HG03521 (cell line): ENCODE data around the gene NET1.
"Not testable (repeated sequence)": the region's sequence is repeated elsewhere in the genome, so short reads cannot be mapped to it uniquely, and the experiment has no call there.

Experiments used
- ATAC-seq: cut with Tn5 transposase; IDR thresholded peaks from one replicate; pipeline ENCODE4 v1.9.1; 2021; ENCODE audit warnings: mild to moderate bottlenecking, moderate library complexity; ENCODE audit not compliant: unreplicated experiment

The NET1 gene

DNA sequence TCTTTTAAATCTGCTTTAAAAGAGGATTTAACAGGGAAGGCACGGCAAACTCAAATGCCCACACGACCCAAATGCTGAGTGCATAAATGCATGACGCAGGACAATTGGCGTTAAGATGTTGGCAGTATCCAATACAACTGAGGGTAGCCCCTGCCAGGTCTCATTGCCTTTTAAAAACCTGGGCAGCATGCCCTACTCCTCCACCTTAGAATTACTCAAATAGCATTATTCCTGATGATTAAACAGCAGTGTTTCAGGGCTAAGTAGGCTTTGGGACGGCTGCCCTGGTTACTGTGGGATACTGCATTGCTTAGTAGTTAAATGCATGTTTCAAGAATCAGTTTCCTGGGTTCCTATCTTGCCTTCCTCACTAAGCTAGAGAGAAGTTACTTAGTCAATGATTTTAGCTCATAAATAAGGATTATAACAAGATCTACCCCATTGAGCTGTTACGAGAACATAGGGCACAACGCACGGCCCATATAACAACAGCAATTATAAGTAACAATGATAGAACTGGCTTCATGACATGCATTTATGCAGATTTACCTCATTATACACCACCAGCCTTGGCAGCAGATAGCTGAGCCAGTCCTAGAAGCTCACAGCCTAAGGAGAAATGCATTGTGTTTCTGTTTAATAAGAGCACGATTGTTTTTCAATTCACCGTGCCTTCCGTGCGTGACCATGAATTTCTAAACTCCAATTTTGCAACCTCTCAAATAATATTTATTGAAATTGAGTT lies 15.6 kb upstream of the NET1 start:
- no peak for ATAC-seq

DNA sequence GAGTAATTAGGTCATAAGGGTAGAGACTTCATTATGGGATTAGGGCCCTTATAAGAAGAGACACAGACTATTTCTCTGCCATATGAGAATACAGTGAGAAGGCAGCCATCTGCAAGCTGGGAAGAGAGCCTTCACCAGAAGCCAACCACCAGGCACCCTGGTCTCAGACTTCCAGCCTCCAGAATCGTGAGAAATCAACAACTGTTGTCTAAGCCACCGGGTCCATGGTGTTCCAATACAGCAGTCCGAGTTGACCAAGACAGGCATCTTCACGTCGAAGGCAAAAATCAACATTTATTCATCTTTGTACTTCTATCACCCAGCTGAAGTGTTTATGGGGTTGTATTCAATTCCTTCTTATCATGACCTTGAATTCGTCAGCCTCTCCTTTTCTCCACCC lies 13.0 kb upstream of the NET1 start:
- ATAC-seq = no peak

DNA sequence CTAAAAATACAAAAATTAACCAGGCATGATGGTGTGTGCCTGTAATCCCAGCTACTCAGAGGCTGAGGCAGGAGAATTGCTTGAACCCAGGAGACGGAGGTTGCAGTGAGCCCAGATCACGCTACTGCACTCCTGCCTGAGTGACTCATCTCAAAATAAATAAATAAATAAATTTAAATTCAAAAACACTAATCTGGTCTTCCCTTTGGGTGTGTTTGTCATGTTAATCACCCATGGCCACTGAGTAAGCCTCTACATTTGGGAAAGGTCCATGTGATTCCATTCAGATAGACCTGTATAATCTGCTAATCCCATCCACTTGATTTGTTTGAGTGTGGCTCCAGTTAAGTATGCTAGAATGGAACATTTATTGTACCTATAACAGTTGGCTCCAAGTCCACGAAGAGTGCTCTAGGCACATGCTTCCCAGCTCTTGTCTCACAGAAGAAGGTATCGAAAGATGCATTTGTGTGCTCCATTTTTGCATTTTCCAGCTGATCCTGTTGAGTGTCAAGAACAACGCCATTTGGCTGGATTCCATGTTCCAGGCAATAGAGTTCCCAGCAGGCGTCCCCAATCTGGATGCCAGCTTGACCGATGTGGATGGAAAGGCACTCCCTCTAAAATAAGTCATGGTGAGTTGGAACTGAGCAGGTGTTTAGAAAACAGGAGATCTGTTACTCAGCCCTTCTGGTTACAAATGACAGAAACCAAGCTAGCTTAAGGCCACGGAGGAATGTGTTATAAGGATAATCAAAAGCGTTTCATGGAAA lies 11.7 kb upstream of the NET1 start:
- ATAC-seq = no peak

DNA sequence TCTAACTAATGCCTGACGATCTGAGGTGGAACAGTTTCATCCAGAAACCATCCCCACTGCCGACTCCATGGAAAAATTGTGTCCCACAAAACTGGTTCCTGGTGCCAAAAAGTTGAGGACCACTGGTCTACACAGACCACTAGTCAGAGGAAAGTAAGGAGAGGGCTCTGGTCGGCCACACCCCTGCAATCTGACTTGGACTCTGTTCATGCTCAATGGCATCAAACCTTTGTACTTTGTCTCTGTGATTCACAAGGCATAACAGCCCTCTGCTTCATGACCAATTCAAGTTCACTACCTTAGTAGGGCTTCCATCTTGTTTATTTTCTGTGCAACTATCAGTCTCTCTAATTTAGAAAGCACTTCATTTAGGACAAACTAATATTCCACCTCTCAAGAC lies 9.6 kb upstream of the NET1 start:
- ATAC-seq = no peak

DNA sequence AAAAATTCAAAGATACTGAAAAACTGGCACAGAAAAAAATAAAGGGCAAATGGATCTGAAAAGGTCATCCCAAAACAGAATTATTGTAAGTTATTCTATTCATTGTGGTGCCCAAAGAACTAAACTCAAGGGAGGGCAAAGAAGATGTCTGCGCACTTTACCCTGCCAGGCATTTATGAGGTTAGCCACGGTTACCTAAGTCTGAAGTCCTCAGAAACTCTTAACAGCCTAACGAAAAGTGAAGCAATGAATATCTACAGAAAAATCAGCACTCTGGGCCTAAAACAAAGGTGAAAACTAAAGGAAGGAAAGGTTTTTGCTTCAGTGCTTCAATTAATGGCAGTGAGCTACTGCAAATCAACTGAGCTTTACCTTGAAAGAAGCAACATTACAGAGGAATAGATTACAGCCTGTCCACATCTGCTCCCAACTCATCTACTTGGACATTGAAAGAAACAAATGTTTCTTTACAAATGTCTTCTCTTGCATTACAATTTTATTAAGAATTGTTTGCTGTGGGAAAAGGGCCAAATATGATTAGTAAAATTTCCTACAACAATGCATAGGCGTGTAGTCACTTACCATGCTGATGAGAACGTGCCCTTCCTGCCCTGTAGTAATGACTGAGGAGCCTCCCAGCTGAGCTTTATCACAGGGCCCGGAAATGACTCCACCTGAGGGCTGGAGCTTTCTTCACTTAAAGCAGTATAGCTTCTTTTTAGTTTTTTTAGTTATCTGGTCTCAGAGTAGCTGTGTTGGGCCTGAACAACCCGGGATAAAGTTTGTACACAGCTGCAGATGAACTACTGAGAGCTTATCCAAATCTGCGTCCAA lies 7.9 kb upstream of the NET1 start, which contains the start of gene TUBAL3:
TUBAL3 (minus strand) TSS at position 621 of the 834 bp plus-strand sequence; CDS start at position 585, 36 bp downstream.
- ATAC-seq = no peak

DNA sequence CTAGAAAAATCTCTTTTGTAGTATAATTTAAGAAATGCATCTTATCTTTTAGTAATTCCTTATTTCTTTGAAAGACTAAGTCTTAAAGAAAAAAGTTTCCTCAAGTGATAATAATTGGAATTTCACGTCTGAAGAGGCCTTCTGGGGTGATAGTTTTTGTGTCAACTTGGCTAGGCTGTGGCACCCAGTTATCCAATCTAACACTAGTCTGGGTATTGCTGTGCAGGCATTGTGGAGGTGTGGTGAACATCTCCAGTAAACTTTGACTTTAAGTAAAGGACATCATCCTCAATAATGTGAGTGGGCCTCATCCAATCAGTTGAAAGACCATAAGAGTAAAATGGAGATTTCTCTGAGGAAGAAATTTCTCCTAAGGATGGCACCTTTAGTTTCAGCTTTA lies 5.4 kb upstream of the NET1 start:
- no peak for ATAC-seq

DNA sequence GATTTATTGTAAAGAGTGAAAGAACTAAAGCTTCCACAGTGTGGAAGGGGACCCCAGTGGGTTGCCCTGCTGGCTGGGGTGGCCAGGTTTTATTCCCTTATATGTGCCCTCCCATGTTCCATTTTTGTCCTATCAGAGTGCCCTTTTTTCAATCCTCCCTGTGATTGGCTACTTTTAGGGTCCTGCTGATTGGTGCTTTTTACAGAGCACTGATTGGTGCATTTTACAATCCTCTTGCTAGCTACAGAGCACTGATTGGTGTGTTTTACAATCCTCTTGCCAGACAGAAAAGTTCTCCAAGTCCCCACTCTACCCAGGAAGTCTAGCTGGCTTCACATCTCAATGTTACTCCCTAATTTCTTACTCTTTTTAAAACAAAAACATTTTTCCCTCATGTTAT lies 1.6 kb upstream of the NET1 start:
- ATAC-seq = not testable (repeated sequence)

DNA sequence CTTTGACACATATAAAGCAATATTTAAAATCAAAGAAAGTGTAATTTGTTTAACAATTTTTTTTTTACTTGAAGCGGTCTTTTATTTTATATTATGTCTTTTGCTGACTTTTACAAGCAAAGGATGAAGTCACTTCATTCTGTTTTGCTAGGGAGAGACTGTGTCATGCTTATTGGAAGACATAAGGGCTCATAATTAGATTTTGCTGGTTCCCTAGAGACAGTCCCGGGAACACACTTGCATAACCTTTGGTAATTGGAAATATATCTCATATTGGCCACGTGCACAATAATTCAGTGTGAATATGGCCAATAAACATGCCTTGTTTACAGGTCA lies 448 bp upstream of the NET1 start:
- ATAC-seq = no peak

DNA sequence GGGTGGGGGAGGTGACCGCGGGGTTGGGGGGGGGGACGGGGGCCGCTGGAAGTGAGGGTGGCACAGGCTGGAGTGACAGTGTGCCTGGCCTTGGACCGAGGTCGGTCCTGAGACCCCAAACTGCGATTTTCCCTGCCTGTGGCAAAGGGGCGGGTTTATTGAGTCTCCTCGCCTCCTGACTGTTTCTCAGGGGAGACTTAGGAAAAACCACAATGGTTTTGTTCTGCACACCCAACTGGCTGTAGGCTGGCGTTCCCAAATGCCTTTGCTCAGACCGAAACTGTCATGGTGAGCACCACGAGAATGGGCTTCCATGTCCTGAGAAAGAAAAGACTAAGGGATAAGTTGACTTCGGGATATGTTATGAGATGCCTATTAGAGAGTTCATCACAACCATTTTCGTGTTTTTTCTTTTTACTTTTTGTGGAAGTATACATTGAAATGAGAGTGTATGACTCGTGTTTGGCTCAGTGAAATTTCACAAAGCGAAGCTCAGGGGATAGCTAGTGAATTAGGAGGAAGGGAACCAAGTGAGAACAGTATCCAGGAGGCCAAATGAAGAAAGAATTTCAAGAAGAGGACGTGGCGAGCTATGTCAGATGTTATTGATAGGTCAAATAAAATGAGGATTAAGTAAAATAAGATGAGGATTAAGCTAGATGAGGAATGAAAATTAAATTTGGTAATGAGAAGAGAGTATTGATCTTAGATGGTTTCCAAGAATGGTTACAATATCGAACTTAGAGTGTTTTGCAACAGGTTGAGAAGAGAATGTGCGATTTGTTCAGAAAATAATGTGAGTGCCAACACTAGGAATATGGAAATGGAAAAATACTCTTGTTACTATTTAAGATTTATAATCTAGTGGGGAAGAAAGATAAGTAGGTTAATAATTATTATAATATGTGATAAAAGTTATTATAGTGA lies 918 bp downstream of the NET1 start:
- ATAC-seq = no peak

DNA sequence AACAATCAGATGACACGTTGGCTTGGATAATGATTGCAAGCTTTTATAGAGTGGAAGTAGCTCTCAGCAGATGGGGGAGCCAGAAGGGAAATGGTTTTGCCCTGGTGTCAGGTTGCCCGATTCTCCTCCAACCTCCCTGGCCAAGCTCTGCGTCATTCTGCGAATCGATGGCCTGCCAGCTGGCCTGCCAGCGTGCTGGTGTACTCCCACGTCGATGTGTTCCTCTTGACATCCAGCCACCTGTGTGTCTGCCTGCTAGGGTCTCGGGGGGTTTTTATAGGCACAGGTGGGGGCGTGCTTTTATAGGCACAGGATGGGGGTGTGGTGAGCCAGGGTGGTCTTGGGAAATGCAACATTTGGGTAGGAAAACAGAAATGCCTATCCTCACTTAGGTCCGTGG lies 4.6 kb downstream of the NET1 start:
- no peak for ATAC-seq

DNA sequence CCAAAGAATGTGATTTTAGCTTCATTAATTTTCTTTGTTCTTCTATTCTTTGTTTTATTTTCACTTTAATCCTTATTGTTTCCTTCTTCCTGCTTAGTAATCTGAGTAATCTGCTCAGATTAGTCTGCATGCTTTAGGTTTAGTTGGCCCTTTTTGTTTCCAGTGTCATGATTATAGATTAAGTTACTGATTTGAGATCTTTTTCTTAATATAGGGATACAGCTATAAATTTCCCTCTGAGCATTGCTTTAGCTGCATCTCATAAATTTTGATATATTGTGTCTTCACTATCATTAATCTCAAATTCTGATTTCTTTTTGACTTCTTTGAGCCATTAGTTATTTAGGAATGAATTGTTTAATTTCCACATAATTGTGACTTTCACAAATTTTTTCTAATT lies 6.2 kb downstream of the NET1 start:
- no peak for ATAC-seq

DNA sequence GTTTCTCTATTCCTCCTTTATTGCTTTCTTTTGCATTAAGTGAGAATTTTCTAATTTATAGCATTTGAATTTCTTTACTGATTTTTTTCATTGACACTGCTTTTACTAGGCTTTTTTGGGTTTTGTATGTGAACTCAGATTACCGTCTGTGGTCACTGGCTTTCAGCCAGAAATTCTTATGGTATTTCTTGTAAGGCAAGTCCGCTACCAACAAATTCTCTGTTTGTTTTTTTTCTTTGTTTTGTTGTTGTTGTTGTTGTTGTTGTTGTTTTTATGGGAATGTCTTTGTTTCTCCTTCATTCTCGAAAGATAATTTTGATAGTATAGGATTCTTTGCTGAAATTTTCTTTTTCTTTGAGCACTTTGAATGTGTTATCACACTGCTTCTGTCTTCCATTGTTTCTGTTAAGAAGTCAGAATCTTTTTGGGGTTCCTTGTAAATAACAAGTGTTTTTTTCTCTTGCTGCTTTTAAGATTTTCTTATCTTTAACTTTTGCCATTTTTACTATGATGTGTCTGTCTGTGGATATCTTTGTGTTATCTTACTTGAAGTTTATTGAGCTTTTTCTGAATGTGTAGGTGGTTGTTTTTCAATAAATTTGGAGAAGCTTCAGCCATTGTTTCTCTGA lies 7.2 kb downstream of the NET1 start:
- ATAC-seq = no peak

DNA sequence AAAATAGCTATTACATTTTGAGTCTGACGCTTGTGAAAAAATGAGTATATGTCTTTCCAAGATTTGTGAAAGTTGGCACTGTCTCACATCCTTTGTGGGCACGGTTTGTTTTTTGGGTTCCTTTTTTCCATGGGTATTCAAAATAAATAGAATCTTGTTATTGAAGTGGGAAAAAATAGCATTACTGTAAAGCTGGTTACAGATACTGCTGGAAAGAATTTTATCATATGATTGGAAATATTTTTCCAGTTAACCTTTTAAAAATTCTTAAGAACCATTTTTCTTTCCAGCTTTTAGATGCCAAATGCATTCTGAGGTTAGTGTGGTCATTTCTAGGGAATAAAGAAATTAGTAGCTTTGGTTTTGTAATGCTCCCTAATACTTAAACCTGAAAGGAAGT lies 11.4 kb downstream of the NET1 start:
- no peak for ATAC-seq

DNA sequence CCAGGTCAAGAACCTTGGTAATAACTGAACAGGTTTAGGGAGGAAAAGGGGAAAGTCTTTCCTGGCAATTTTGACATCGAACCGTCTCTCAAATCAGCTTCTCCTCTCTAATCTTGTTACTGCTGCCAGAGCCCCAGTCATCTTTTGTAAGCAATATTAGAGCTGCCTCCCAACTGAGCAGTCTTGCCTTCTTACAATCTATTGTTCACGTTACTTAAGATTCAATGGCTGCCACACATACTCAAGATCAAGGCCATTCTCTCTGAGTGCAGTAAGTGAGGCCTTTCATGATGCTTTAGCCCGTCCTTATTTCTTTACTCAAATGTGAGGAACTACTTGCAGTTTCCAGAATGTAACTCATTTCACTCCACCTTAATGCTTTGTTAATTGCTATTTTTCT lies 12.4 kb downstream of the NET1 start:
- ATAC-seq = no peak

DNA sequence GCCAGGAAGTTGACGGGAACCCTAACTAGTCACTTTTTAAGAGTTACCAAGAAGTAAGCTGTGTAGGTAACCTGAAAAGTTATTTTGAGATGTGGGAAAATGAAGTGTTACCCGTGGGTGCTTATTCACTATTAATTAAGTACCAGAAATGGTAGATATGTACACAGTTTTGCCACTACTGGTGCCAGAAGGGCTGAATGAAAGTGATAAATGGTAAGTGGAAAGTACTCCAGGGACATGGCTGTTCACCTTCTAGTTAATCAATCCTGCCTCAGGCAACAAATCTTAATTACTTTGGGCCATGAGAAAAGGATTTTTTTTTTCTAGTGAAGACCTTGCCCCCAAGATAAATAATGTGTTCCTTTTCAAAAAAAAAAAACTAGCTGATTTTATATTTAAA lies 15.8 kb downstream of the NET1 start:
- no peak for ATAC-seq

DNA sequence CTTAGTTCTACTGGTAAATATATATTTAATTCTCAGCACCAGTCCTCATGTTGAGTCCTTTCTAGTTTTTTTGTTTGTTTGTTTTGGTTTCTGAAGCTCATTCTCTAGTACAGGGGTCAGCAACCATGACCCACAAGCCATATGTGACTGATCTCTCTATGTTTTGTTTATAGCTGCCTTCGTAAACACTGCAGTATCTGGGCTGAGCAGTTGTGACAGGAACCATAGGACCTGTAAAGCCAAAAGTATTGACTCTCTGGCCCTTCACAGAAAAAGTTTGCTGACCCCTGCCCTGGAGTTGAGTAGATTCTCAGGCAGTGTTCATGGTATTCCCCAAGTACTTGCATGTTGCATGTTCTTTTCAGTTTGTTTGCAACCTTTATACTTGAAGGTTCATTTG lies 20.8 kb downstream of the NET1 start:
- no peak for ATAC-seq

DNA sequence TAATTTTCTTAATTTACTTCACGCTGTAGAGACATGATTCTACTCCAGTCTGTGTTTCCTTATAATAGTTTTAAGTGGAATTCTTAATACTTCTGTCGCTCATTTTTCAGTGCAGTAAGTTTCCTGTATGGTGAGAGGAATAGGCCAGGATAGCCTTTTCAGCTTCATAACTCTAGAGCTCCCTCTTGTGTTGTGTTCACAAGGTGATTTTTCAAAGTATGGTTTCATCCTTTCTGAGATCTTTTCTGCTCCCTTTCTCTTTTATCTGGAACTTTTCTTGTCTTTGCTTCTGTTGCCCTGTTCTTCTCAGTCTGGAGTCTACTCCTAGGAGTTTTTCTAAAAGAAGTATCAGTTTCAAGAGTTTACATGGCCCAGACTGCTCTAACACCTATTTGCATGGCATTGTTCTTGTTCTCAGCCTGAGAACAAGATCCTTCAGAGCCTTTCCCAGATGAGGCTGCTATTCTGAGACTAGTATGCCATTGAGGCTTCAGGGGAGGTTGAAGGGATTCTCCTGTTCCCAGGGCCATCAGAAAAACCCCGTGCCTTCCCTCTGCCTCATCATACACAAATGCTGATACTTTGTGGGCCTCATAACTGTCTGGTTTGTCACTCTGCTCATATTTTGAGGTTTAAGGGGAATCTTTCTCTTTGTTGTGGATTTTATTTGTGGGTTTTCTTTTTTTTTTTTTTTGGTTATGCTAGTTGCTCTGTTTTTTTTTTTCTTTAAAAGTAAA lies 21.8 kb downstream of the NET1 start:
- ATAC-seq = peak; percentile 46

DNA sequence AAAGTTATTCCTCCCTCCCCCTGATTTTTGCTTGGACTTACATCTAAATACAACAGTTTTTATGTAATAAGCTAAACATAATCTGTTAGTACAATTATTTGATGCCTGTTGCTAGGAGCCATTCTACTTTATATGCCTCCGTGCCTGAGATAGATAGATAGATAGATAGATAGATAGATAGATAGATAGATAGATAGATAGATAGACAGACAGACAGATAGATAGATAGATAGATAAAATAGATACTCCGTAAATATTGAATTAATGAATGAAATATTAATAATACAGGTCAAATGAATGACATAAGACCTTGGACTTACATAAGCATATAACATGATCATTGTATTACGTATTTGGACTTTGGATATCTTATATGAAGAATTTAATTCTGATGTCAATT lies 23.0 kb downstream of the NET1 start:
- ATAC-seq = no peak

DNA sequence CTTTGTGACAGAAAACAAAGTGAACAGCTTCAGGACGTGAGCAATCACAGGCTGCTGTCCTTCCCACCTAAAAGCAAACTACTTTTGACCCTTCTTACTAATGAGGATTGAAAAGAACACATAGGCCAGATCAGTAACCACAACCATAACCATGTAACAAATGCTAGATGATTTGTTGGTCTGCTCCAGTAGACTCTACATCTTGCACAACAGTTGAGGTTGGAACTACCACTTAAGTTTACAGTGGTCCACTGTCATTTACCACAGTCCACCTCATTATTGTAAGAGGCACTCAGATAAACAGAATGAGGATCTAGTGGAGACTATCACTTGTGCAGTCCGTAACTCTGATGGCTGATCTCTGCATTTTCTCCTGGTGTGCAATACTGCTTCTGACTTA lies 27.8 kb downstream of the NET1 start:
- ATAC-seq = no peak

DNA sequence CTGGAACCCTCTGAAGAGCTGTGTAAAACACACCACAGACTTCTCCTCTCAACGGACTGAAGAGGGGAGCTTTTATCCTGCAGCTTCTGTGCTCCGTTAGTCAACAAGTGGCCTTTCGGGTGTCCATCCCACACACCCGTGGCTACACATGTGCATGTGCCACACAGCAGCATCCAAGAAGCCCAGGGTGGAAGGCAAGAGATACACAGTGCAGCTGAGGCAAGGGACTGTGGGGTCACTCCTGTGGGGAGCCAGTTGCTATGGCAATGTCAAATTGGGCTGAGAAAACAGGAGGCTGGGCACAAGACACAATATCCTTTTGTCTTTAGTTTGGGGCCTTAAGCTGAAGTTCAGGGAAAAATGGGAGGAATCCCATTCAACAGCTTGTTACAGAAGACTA lies 28.7 kb downstream of the NET1 start:
- no peak for ATAC-seq
